Fibroblast of lung (primary cell): ENCODE measurements around the gene ATRNL1.

Source experiments
- EZH2 ChIP-seq: IDR thresholded peaks from 2 replicates; pipeline ENCODE4 v1.5.1; 2012; ENCODE audit warnings: low read length, control low read depth, mild to moderate bottlenecking; ENCODE audit errors: missing control alignments
- TF ChIP-seq, protein P1 (sequence below), 2 donors: IDR thresholded peaks in 1 of 2; conservative IDR thresholded peaks in 1 of 2; 1 replicate in 1 of 2; 2 replicates in 1 of 2; pipeline ENCODE4 v1.5.1; 2011 to 2012; ENCODE audit warnings: low read length in 2 of 2, control low read depth in 1 of 2, inconsistent platforms in 1 of 2, low read depth in 1 of 2, mild to moderate bottlenecking in 1 of 2

DNA sequence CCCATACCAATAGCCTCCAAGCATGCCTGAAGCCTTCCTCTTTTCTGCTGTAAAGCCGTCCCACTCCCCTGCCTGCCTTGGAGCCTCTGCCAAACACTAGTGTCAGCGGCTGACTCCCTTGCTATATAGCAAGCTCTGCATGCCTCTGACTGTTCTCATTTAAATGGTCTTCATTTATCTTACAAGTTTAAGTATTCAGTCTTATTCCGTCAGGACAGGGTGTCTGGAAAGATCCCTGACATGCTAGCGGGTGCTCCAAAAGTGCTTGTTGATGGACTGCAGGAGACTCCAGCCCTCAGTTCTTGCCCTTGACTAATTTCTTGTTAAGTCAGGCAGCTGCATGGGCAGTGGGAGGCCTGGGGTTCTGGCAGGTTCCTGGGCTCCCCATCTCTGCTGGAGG is 881.2 kb downstream of the ATRNL1 start:
- TF ChIP-seq, protein P1, sequence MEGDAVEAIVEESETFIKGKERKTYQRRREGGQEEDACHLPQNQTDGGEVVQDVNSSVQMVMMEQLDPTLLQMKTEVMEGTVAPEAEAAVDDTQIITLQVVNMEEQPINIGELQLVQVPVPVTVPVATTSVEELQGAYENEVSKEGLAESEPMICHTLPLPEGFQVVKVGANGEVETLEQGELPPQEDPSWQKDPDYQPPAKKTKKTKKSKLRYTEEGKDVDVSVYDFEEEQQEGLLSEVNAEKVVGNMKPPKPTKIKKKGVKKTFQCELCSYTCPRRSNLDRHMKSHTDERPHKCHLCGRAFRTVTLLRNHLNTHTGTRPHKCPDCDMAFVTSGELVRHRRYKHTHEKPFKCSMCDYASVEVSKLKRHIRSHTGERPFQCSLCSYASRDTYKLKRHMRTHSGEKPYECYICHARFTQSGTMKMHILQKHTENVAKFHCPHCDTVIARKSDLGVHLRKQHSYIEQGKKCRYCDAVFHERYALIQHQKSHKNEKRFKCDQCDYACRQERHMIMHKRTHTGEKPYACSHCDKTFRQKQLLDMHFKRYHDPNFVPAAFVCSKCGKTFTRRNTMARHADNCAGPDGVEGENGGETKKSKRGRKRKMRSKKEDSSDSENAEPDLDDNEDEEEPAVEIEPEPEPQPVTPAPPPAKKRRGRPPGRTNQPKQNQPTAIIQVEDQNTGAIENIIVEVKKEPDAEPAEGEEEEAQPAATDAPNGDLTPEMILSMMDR (conservative IDR thresholded peaks at IDR 0.05 in 1 of 2, IDR thresholded peaks at IDR 0.05 in 1 of 2; ENCODE audit: low read depth in 1 of 2, low read length in 2 of 2): no peak
- TF ChIP-seq EZH2: no peak
